ENCODE measurements around the gene FAM234B. TPM values are rescaled to one million over a fixed set of nuclear protein-coding genes. Genes with fewer than 3 reads are reported as not detected.

FAM234B gene
- 10 to 100 TPM in 1 of 4 donors, 1 to 10 TPM in 3; 6.3 to 14.2 (median 7.5) TPM for total RNA-seq

GRCh38 chr12:13044002-13044905, at the start of gene FAM234B:
Gene FAM234B (plus strand): TSS chr12:13044381. CDS start chr12:13044404, 23 bp downstream.
- peak; percentile 62 for DNase-seq (ENCODE audit: low spot score)
- ATAC-seq (ENCODE audit: low FRiP score) = peak; percentile 92
- no peak for TF ChIP-seq CTCF (IDR thresholded peaks at IDR 0.05)

GRCh38 chr12:12995088-12995487, 49.1 kb upstream of the FAM234B start:
- TF ChIP-seq CTCF (IDR thresholded peaks at IDR 0.05) = no peak
- ATAC-seq (ENCODE audit: low FRiP score) = no peak
- no peak for DNase-seq (ENCODE audit: low spot score)

GRCh38 chr12:12996209-12996608, 48.0 kb upstream of the FAM234B start:
- no peak for TF ChIP-seq CTCF (IDR thresholded peaks at IDR 0.05)
- no peak for DNase-seq (ENCODE audit: low spot score)
- no peak for ATAC-seq (ENCODE audit: low FRiP score)

- ATAC-seq (ENCODE audit: low FRiP score) = no peak
- DNase-seq (ENCODE audit: low spot score) = no peak
- TF ChIP-seq CTCF (IDR thresholded peaks at IDR 0.05) = no peak
These were observed 47.0 kb upstream of the FAM234B start for GRCh38 chr12:12997156-12997555.

- no peak for TF ChIP-seq CTCF (IDR thresholded peaks at IDR 0.05)
- DNase-seq (ENCODE audit: low spot score) = no peak
- ATAC-seq (ENCODE audit: low FRiP score) = no peak
These were observed 46.4 kb upstream of the FAM234B start for GRCh38 chr12:12997734-12998133.

- no peak for DNase-seq (ENCODE audit: low spot score)
- ATAC-seq (ENCODE audit: low FRiP score) = no peak
- no peak for TF ChIP-seq CTCF (IDR thresholded peaks at IDR 0.05)
These were observed 45.9 kb upstream of the FAM234B start for GRCh38 chr12:12998248-12998647.

Data from omental fat pad (tissue), 4 donors.